Left forelimb (tissue), 1 donor: ENCODE measurements around the gene SRD5A1.

Experiments
- DNase-seq: peaks from one replicate; pipeline ENCODE4 v3.0.0-alpha.2; 2018; ENCODE audit warnings: low spot score

SRD5A1 gene

GRCh38 chr5:6632888-6633468, at the start of gene SRD5A1, which contains the start of gene NSUN2:
SRD5A1 (plus strand) TSS chr5:6633440; CDS start chr5:6633577, 137 bp downstream.
NSUN2 (minus strand) TSS chr5:6633044; CDS start chr5:6632979, 65 bp downstream.
- DNase-seq: peak; percentile 98

- no peak for DNase-seq
Observed at GRCh38 chr5:6584101-6584645, 49.1 kb upstream of the SRD5A1 start.

DNA sequence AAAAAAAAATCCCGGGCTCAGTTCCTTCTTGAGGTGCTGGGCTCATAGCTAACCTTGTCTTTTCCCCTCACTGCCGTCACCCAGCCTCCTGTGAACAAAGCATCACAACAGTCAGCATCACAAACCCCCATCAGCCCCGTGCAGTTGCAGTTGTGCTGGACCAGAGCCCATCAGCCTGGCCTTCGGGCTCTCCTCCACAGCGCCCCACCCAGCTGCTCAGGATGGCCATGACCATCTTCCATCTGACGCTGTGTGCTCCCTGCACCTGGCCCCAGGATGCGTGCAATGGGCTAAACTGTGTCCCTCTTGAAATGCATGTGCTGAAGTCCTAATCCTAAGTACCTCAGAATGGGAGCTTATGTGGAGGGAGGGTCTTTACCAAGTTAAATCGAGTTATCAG, 48.5 kb upstream of the SRD5A1 start:
- DNase-seq: no peak

GRCh38 chr5:6585168-6585567, 48.1 kb upstream of the SRD5A1 start:
- no peak for DNase-seq

DNA sequence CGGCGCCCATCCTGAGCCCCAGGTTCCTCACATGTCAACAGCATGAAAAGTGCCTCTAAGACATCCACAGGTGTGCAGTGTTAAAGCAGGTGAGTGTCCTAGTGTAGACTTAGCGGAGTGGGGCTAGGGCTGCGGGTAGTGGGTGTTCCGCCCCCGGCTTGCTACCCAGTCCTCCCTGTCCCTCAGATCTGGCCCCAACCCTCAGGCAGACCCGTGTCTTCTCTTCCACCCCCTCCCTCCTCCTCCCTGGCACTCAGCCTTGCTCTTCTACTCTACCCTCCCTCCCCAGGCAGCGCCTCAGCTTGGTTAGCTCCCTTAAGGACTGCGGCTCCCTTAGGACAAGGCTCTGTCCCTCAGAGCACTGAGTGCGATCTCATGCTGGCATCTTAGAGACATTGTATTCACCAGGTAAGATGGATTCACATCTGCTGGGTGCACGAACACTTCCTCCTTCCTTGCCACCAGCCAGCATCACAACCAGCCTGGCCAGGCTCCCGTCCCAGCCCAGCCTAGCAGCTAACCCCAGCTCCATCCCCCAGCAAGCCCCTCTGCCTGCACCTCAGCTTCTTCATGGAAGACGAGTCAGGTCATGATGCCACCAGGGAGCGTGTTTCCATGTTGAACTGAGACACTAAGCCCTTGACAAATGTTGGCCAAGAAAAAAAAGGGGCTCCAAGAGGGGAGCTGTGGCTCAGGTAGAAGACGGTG, 47.1 kb upstream of the SRD5A1 start:
- DNase-seq: no peak

DNA sequence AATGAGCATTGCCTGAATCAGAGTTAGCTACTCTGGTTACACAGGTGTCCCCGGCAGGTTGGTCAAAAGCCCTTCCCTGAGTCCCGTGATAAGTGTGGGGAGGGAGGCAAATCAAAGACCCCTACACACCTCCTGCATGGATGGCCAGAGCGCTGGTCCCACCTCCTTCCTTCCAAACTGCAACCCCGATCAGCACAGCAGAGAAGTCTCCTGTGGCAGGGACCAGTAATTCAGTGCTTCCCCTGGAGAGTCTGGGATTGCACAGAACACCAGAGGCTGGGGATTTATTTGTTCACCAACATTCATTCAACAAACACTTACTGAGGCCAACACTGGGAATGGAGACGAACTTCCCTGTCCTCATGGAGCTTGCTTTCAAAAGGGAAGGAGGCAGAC, 46.6 kb upstream of the SRD5A1 start:
- DNase-seq: no peak

GRCh38 chr5:6587171-6587570, 46.1 kb upstream of the SRD5A1 start:
- DNase-seq: no peak

DNA sequence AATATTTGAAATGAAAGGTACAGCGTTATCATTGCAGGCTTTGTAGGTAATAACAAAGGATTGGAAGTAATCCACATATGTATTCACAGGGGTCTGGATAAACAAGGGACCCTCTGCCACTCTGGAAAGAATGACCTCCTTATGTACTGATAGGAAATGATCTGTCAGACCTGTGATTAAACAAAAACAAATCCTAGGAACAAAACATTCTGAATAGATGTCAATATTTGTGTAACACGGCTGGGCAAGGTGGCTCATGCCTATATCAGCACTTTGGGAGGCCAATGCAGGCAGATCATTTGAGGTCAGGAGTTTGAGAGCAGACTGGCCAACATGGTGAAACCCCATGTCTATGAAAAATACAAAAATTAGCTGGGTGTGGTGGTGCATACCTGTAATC, 42.7 kb upstream of the SRD5A1 start:
- no peak for DNase-seq

DNA sequence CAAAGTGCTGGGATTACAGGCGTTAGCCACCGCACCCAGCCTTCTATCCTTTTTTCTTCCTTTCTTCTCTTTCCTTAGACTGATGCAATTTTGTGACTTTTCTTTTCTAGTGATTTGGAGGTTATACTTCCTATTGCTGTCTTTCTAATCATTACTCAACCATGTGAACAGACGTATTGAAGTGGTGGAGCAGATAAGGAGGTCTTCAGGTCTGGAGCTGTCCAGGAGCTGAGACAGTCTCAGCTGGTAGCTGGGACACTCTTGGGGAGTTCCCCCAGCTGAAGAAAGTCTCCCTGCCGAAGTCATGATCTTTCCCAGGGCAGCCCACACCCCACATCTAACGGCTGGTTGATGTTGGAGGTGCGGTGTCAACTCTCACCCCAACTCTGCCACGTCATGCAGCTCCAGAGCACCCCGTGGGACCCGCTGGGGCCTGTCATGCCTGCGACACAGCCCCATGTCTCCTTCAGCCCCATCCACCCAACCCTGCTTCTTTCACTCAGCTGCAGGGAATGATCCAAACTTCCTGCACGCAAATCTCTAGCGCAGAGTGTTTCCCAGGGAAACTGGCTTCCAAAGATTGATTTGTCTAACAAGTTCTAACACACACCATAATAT, 41.5 kb upstream of the SRD5A1 start:
- DNase-seq: no peak

GRCh38 chr5:6592601-6593000, 40.6 kb upstream of the SRD5A1 start:
- DNase-seq: no peak

GRCh38 chr5:6593148-6594016, 39.9 kb upstream of the SRD5A1 start:
- DNase-seq: no peak

DNA sequence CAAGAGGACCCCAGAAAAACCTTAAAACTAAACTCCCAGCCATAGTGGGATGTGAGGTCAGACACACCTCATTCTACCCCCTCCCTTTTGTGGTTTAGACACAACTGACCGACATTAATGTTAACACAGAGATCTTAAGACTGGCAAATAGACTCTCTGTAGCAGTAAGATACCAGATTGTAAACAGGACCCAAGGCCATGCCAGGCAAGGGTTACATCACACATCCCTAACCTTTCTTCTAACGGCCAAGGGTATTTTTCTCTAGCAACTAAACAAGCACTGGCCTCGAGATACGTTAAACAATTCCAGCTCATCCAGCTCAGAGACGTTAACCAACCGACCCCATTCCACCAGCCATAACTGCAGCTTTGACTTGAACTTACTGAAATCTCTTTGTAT, 39.2 kb upstream of the SRD5A1 start:
- DNase-seq: no peak

- DNase-seq: no peak
Observed at GRCh38 chr5:6595405-6595804, 37.8 kb upstream of the SRD5A1 start.

DNA sequence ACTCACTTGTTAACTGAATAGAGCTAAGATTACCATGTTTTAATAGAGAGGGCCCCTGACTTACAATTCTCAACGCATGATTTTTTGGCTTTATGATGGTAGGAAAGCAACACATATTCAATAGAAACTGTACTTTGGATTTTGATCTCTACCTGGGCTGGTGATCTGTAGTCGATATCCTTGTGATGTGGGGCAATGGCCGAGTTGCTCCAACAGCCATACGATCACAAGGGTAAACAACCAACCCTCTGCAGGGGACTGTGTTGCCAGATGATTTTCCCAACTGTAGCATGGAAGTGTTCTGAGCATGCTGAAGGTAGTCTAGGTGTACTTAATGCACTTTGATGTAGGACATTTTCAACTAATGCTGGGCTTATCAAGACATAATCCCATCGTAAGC, 36.9 kb upstream of the SRD5A1 start:
- DNase-seq: no peak

DNA sequence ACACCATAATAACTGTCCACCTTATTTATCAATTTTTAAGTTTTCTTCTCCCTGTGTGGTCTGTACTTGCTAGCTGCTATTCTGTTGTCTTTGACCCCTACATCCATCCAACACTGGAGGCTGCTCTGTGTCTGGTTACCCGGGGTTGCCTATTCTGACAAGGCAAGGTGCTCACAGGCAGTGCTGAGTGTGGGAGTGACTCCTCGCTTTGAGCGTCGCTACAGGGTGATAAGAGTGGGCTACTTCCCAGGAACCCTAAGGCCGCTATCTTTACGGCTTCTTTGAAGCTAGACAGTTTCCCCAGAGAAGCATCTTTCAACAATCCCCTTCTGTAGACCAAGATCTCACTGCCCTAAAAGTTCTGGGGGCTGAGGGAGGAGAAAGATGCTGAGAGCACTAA, 35.7 kb upstream of the SRD5A1 start:
- DNase-seq: no peak

- no peak for DNase-seq
Observed at GRCh38 chr5:6598351-6598900, 34.8 kb upstream of the SRD5A1 start.

GRCh38 chr5:6599739-6600138, 33.5 kb upstream of the SRD5A1 start:
- DNase-seq: no peak

- DNase-seq: no peak
Observed at GRCh38 chr5:6601271-6601670, 32.0 kb upstream of the SRD5A1 start.

GRCh38 chr5:6601816-6602215, 31.4 kb upstream of the SRD5A1 start:
- DNase-seq: no peak

DNA sequence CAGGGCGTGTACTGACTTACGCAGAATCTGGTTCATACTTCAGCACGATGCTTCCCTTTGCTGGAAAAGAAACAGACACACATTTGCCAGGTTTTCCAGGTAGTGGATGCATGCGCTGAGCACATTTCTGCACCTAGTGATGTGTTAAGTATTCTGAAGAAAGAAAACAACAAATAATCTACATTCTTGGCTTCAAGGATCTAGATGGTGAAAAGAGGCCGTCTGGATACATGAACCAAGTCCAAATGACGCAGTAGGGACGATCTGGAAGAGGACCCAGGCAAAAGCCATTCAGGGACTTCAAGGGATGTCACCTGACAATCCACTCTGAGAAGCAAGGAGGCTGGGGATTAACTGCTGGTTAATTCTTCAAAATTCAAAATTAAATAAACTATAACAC, 30.8 kb upstream of the SRD5A1 start:
- DNase-seq: no peak

GRCh38 chr5:6603643-6604042, 29.6 kb upstream of the SRD5A1 start:
- DNase-seq: no peak

DNA sequence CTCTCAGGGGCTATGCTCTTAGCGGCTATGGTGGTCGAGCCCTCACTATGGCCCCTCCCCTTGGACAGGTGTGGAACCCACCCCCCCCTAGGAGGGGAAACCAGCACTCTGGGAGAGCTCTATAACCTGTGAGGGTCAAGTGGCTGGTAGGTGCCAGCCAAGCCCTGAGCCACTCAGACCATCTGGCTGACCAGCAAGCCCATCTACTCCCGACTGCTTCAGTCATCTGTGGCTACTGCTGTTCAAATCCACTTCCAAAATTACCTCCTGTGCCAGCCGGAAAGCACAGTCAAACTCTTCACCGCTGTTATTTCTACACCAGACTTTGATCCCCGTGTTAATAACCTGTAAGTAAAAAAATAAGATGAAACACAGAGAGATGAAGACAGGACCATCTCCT, 28.9 kb upstream of the SRD5A1 start:
- no peak for DNase-seq
